SK-N-SH treated with all-trans-retinoic acid at 6 μM for 48 hours (cell line): ENCODE measurements around the gene NRXN3.

Source experiments
- ATAC-seq: fragments of 200-7000 bp; cut with Tn5 transposase; 3 replicates; pipeline ENCODE4 v1.9.1; 2020; ENCODE audit warnings: mild to moderate bottlenecking, moderate library complexity
- ARNTL ChIP-seq: fragments of 450-650 bp; formaldehyde crosslinking; IDR thresholded peaks from 2 replicates; pipeline ENCODE4 v1.5.0; 2020; ENCODE audit warnings: low read depth, mild to moderate bottlenecking, moderate library complexity, borderline replicate concordance
- BACH2 ChIP-seq: fragments of 250-450 bp; sonication (Bioruptor Pico); IDR thresholded peaks from 2 replicates; pipeline ENCODE4 v1.9.0; 2021; ENCODE audit warnings: mild to moderate bottlenecking, borderline replicate concordance
- CSDC2 ChIP-seq: fragments of 250-450 bp; sonication (Bioruptor Pico); IDR thresholded peaks from 2 replicates; pipeline ENCODE4 v1.5.0; 2020; ENCODE audit warnings: mild to moderate bottlenecking, moderate library complexity
- ESRRG ChIP-seq: fragments of 250-450 bp; sonication (Bioruptor Pico); IDR thresholded peaks from 2 replicates; pipeline ENCODE4 v1.6.1; 2021; ENCODE audit warnings: mild to moderate bottlenecking
- GLIS3 ChIP-seq: fragments of 250-450 bp; sonication (Bioruptor Pico); IDR thresholded peaks from 2 replicates; pipeline ENCODE4 v1.5.0; 2020; ENCODE audit warnings: mild to moderate bottlenecking, moderate library complexity
- ISL1 ChIP-seq: fragments of 250-450 bp; sonication (Bioruptor Pico); IDR thresholded peaks from 2 replicates; pipeline ENCODE4 v2.1.2; 2022; ENCODE audit warnings: mild to moderate bottlenecking, moderate library complexity
- PATZ1 ChIP-seq: fragments of 250-450 bp; sonication (Bioruptor Pico); IDR thresholded peaks from 2 replicates; pipeline ENCODE4 v1.8.0; 2020; ENCODE audit warnings: mild to moderate bottlenecking, moderate library complexity, borderline replicate concordance
- PPARA ChIP-seq: fragments of 250-450 bp; sonication (Bioruptor Pico); IDR thresholded peaks from 2 replicates; pipeline ENCODE4 v1.5.0; 2020; ENCODE audit warnings: mild to moderate bottlenecking, borderline replicate concordance
- RARB ChIP-seq: fragments of 250-450 bp; sonication (Bioruptor Pico); IDR thresholded peaks from 2 replicates; pipeline ENCODE4 v1.8.0; 2021; ENCODE audit warnings: mild to moderate bottlenecking, moderate library complexity
- SNAI2 ChIP-seq: fragments of 250-450 bp; sonication (Bioruptor Pico); IDR thresholded peaks from 2 replicates; pipeline ENCODE4 v1.5.0; 2020; ENCODE audit warnings: mild to moderate bottlenecking, moderate library complexity
- TCF4 ChIP-seq: fragments of 250-450 bp; sonication (Bioruptor Pico); IDR thresholded peaks from 2 replicates; pipeline ENCODE4 v1.8.0; 2021; ENCODE audit warnings: mild to moderate bottlenecking, moderate library complexity, borderline replicate concordance
- TOX ChIP-seq: fragments of 250-450 bp; sonication (Bioruptor Pico); IDR thresholded peaks from 2 replicates; pipeline ENCODE4 v1.8.0; 2021; ENCODE audit warnings: mild to moderate bottlenecking, moderate library complexity, borderline replicate concordance
- TSHZ2 ChIP-seq: fragments of 250-450 bp; sonication (Bioruptor Pico); IDR thresholded peaks from 2 replicates; pipeline ENCODE4 v1.5.0; 2020; ENCODE audit warnings: mild to moderate bottlenecking, moderate library complexity
- ZC3H10 ChIP-seq: fragments of 250-450 bp; sonication (Bioruptor Pico); IDR thresholded peaks from 2 replicates; pipeline ENCODE4 v1.5.1; 2021; ENCODE audit warnings: mild to moderate bottlenecking, moderate library complexity
- ZFP3 ChIP-seq: fragments of 250-450 bp; sonication (Bioruptor Pico); IDR thresholded peaks from 2 replicates; pipeline ENCODE4 v1.5.0; 2020; ENCODE audit warnings: mild to moderate bottlenecking, moderate library complexity
- ZNF565 ChIP-seq: fragments of 450-650 bp; formaldehyde crosslinking; conservative IDR thresholded peaks from 2 replicates; pipeline ENCODE4 v1.5.0; 2020; ENCODE audit warnings: low read depth, mild to moderate bottlenecking, moderate library complexity
- ZNF70 ChIP-seq: fragments of 450-650 bp; formaldehyde crosslinking; IDR thresholded peaks from 2 replicates; pipeline ENCODE4 v1.5.0; 2020; ENCODE audit warnings: mild to moderate bottlenecking, moderate library complexity
- TF ChIP-seq, protein P1 (sequence below): fragments of 250-450 bp; sonication (Bioruptor Pico); IDR thresholded peaks from 2 replicates; pipeline ENCODE4 v1.8.0; 2021; ENCODE audit warnings: low read depth, mild to moderate bottlenecking, moderate library complexity, borderline replicate concordance
- TF ChIP-seq, protein P2 (sequence below): fragments of 250-450 bp; sonication (Bioruptor Pico); IDR thresholded peaks from 2 replicates; pipeline ENCODE4 v1.5.1; 2020; ENCODE audit warnings: low read depth, mild to moderate bottlenecking, moderate library complexity

Gene NRXN3

DNA sequence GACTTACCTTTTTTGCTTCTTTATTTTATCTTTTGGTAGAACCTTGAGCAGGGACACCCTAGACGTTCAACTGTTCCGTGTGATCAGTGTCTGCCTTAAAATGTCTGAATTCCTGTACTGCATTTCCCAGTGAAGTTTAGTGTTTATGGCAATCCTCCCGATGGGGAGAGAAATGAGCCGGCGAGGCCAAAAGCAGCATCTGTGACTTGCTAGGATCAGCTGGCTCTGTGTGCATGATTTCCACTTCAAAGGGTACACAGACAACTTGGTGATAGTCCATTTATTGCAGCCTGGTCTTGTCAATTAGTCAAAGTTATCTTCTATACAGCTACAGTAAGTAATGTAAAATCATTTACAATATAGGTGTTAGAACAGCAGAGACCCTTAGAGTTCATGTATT lies 1272.6 kb downstream of the NRXN3 start:
- TF ChIP-seq TCF4 (no peak), ZC3H10 (CRISPR knock-in tag) (no peak), TOX (CRISPR knock-in tag) (no peak), GLIS3 (no peak), SNAI2 (CRISPR knock-in tag) (no peak), ARNTL (CRISPR knock-in tag) (no peak), ZNF565 (CRISPR knock-in tag) (no peak), PPARA (no peak), CSDC2 (CRISPR knock-in tag) (no peak), BACH2 (no peak), ZNF70 (CRISPR knock-in tag) (no peak), TSHZ2 (CRISPR knock-in tag) (no peak), PATZ1 (no peak), ISL1 (no peak)
- TF ChIP-seq, protein P1, sequence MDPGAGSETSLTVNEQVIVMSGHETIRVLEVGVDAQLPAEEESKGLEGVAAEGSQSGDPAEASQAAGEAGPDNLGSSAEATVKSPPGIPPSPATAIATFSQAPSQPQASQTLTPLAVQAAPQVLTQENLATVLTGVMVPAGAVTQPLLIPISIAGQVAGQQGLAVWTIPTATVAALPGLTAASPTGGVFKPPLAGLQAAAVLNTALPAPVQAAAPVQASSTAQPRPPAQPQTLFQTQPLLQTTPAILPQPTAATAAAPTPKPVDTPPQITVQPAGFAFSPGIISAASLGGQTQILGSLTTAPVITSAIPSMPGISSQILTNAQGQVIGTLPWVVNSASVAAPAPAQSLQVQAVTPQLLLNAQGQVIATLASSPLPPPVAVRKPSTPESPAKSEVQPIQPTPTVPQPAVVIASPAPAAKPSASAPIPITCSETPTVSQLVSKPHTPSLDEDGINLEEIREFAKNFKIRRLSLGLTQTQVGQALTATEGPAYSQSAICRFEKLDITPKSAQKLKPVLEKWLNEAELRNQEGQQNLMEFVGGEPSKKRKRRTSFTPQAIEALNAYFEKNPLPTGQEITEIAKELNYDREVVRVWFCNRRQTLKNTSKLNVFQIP (CRISPR knock-in tag) = no peak
- TF ChIP-seq, protein P2, sequence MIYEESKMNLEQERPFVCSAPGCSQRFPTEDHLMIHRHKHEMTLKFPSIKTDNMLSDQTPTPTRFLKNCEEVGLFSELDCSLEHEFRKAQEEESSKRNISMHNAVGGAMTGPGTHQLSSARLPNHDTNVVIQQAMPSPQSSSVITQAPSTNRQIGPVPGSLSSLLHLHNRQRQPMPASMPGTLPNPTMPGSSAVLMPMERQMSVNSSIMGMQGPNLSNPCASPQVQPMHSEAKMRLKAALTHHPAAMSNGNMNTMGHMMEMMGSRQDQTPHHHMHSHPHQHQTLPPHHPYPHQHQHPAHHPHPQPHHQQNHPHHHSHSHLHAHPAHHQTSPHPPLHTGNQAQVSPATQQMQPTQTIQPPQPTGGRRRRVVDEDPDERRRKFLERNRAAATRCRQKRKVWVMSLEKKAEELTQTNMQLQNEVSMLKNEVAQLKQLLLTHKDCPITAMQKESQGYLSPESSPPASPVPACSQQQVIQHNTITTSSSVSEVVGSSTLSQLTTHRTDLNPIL (CRISPR knock-in tag) = no peak
- TF ChIP-seq, all 23 proteins: peak for 0
- ATAC-seq = no peak

GRCh38 chr14:79443602-79444001 lies 1273.4 kb downstream of the NRXN3 start:
- ATAC-seq = no peak
- TF ChIP-seq ESRRG (CRISPR knock-in tag) (no peak), TSHZ2 (CRISPR knock-in tag) (no peak), CSDC2 (CRISPR knock-in tag) (no peak), ZC3H10 (CRISPR knock-in tag) (no peak), BACH2 (no peak), RARB (CRISPR knock-in tag) (no peak), TOX (CRISPR knock-in tag) (no peak), TCF4 (no peak), ZFP3 (no peak)
- TF ChIP-seq, protein P2 (CRISPR knock-in tag) = no peak

GRCh38 chr14:79448960-79449359 lies 1278.8 kb downstream of the NRXN3 start:
- TF ChIP-seq TSHZ2 (CRISPR knock-in tag) = no peak
- ATAC-seq = no peak
